Urothelium cell line (cell line): ENCODE data around the gene METAP1D.
A peak's percentile ranks its signal among the peaks of the same experiment; 100 is the strongest.
"Not testable (repeated sequence)": the region's sequence is repeated elsewhere in the genome, so short reads cannot be mapped to it uniquely, and the experiment has no call there.

Experiments
- DNase-seq: peaks from one replicate; pipeline ENCODE4 v3.0.0; 2011; ENCODE audit warnings: low spot score, mixed read lengths
- FAIRE-seq: peaks from 2 replicates; lab custom pipeline; 2011; peaks lifted over from hg19 to GRCh38; lab: Jason Lieb, UNC

Gene METAP1D

DNA sequence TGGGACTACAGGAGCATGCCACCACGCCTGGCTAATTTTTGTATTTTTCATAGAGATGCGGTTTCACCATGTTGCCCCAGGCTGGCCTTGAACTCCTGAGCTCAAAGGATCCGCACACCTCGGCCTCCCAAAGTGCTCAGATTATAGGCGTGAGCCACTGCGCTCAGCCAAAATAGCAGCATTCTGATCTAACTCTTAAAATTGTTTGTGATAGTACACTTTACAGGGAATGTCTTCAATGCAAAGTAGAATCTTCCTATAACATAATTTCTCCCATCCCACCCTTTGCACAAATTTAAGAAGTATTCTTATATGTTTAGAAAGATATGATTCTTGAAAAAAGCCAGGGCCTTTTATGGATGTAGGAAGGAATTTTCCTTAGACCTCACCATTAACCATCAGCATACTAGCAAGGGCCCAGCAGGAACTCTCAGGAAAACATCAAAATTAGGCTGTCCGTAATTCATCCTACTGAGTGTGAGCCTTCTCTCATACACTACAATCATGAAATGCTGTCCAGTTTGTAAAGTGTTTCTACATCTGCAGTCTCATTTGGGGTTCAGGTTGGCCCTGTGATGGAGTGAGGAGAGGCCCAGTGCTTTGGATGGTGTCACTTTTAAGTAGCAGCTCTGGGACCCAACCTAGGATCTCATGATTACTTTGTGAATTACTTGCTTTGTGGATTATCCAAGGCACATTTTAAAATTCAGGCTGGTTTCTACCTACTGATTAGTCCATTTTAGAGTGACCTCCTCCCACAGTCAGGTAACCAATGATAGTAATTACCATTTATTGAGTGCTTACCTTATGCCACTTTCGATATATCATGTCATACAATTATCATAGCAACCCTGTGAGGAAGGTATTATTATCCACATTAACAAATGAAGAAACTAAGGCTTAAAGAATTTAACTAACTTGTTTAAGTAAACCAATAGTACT, 48.1 kb downstream of the METAP1D start:
- DNase-seq (no peak), FAIRE-seq (no peak)

DNA sequence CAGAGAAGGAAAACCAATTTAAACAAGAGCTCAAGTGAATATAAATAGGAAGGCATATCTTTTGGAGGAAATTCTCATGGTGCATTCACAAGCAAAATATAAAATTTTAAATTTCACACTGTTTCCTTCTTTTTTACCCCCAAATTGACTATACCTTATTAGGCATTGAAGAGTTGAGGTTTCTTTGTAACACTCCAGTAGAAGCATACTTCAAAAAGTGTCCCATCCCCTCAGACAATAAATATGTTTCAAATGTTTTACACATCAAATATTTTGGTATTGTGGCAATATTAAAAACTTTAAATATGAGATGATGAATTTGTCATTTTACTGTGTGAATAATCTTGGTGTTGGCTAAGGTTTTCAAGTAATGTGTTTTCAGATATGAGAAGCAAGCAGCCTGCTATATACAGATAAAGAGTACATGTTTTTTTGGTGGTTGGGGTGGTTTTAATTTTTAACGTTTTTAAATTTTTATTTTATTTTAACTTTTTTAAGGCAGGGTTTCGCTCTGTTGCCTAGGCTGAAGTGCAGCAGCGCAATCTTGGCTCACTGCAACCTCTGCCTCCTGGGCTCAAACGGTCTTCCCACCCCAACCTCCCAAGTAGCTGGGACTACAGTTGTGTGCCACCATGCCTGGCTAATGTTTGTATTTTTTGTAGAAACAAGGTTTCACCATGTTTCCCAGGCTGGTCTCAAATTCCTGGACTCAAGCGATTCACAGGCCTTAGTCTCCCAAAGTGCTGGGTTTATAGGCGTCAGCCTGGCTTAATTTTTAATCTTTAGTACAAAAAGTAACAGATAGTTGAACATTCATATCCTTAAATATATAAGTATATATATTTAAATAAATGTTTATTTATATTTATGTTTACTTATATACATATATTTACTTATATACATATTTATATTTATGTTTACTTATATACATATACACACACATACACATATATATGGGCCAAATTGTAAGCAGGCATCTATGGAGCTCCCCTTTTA, 49.1 kb downstream of the METAP1D start:
- FAIRE-seq (no peak), DNase-seq (no peak)

GRCh38 chr2:172049567-172050120, 49.9 kb downstream of the METAP1D start:
- DNase-seq (no peak), FAIRE-seq (no peak)

GRCh38 chr2:172050479-172051125, 50.8 kb downstream of the METAP1D start:
- no peak for FAIRE-seq
- no peak for DNase-seq

- FAIRE-seq (no peak), DNase-seq (no peak)
Measured at GRCh38 chr2:172052000-172052983, 52.5 kb downstream of the METAP1D start.

DNA sequence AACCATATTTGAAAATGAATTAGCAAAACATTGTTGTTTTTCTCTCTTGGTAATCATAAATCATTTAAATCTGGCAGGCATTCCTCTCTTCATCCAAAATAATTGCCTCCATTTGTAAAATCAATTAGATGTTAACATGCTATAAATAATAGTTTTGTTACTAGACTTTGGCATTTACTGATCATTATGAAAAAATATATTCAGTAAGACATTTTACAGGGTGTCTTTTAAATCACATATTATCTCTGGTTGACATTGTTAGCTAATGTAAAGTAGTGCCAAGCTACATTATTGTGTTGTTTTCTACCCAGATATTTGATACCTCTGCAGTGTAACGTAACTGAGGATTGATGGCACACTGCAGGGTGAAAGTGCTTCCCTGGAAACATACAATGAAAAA, 53.7 kb downstream of the METAP1D start:
- no peak for DNase-seq
- no peak for FAIRE-seq

- DNase-seq (no peak), FAIRE-seq (no peak)
Measured at GRCh38 chr2:172056293-172056692, 56.5 kb downstream of the METAP1D start.

- FAIRE-seq (no peak), DNase-seq (no peak)
Measured at GRCh38 chr2:172058660-172059059, 58.9 kb downstream of the METAP1D start.

- DNase-seq, FAIRE-seq: not testable (repeated sequence)
Measured at GRCh38 chr2:172060118-172060517, 60.4 kb downstream of the METAP1D start.

DNA sequence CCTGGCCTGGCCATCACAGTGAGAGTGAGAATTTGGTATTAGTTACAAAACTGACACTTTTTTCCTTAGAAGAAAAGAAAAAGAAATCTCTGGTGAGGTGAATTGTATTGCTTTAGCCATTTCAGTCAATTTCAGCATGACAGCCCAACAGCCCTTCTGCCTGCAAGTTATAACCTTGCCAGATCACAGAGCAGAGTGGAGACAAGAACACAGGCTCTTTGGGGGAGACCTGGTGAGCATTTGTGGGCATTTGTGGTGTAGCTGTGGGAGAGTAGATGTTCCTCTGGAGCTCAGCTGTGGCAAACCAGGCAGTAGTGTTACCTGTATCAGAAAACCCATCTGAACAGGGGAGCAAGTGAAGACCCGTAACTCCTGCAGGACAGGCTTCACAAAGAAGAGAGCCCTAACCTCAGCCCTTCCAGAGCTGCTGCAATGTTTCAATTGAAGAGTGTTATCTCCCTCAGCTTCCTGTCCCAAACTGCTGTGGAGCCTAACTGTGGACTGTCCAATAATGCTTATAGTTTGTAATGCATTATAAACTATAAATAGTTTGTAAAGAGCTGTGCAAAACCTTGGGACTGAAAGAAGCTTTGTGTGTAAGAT, 62.8 kb downstream of the METAP1D start:
- no peak for FAIRE-seq
- no peak for DNase-seq

DNA sequence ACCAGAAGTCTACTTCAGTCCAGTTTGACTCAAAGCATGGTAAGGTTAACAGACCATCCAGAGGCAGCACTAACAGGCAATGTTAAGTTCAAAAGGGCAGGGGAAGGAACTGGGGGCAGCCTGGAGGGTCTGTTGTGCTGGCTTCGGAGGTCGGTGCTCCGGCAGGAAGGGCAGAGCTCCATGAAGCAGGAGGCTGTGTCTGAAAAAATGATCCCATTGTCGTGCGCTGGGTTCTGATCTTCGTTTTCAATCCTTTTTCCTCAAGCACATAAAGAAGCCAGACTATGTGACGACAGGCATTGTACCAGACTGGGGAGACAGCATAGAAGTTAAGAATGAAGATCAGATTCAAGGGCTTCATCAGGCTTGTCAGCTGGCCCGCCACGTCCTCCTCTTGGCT, 63.7 kb downstream of the METAP1D start:
- no peak for DNase-seq
- no peak for FAIRE-seq

DNA sequence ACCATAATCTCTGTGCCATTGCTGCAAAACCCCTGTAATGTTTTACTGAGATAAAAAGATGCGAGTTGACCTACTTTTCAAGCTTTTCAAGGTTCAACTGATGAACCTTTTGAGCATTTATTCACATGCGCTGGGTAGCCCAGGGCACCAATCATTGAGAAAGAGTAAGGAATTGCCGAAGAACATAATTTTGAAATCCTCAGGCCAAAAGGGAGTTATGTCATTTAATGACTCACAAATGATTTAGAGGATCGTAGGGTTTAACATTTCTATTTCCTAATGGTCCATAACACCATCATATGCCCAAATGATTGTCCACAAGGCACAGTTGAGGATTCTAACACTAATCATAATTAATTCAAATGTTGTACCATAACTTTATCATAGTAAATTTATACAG, 65.4 kb downstream of the METAP1D start:
- FAIRE-seq = no peak

DNA sequence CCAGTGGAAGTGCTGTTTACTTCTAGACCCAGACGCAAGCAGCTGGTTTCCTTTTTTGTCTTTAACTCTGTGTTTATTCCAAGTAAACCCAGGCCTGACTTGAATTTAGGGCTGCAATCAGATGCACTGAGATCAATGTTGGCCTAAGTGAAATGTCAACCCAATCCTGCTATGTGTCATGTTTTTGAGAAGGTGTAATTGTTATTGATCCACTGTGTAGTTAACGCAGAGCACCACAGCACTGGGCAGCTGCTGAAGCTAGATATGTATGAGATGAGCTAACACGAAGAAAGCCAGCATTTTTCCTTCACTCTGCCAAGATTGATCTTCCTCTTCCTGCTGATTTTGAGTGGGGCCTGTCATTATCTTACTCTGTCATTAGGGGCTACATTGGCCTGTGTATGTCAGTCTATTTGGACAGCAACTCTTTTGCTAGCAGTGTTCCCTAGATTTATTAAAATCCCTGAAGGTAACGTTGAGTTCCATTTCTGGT, 66.7 kb downstream of the METAP1D start:
- DNase-seq (no peak), FAIRE-seq (peak; percentile 23)

More for the DNA sequence above, 65.4 kb downstream of the METAP1D start:
- DNase-seq = no peak

- DNase-seq, FAIRE-seq: not testable (repeated sequence)
Measured at GRCh38 chr2:172067905-172068304, 68.2 kb downstream of the METAP1D start.

GRCh38 chr2:172070936-172071335, 71.2 kb downstream of the METAP1D start:
- DNase-seq = no peak
- no peak for FAIRE-seq

DNA sequence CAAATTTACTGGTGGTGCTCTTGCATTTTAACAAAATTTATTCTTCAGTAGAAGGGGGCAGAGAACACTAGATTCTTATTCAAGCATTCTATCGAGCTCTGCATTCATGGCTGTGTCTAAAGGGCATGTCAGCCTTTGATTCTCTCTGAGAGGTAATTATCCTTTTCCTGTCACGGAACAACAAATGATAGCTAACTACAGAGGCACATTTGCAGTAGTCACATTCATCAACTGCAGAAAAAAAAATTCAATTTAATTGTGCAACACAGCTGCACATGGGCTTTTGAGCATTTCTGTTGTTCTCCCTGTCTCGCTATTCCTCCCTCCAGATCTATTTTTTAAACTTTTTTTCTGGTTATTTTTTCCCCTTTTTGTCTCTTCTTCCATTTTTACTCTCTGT, 72.5 kb downstream of the METAP1D start:
- FAIRE-seq = no peak

GRCh38 chr2:172072706-172073105, 73.0 kb downstream of the METAP1D start:
- no peak for DNase-seq
- no peak for FAIRE-seq

More for the DNA sequence above, 72.5 kb downstream of the METAP1D start:
- DNase-seq = no peak

- FAIRE-seq = no peak
Measured at GRCh38 chr2:172073518-172073917, 73.8 kb downstream of the METAP1D start.

GRCh38 chr2:172074254-172074653, 74.5 kb downstream of the METAP1D start:
- DNase-seq = no peak
- no peak for FAIRE-seq

More at GRCh38 chr2:172073518-172073917, 73.8 kb downstream of the METAP1D start:
- no peak for DNase-seq
